Naive thymus-derived CD8-positive, alpha-beta T cell (primary cell): Measurements from ENCODE around the gene PMPCA. TPM values are rescaled to one million over a fixed set of nuclear protein-coding genes. Genes with fewer than 3 reads are reported as not detected.

ENCODE experiments used
- ATAC-seq, 2 donors: fragments of 150-1000 bp; cut with Tn5 transposase in 1 of 2; sonication (Bioruptor Pico), chemical (Tn5 transposase) in 1 of 2; 1 replicate in 1 of 2; 2 replicates in 1 of 2; pipeline ENCODE4 v1.10.0; 2021; ENCODE audit warnings: mild to moderate bottlenecking in 2 of 2, moderate library complexity in 2 of 2
- POLR2A ChIA-PET: fragments of 350-600 bp; sonication (Branson Sonifier 250); formaldehyde crosslinking; loops from one replicate; lab custom pipeline; 2021; ENCODE audit warnings: antibody characterized with exemption; lab: Charles Lee
- DNase-seq, 10 donors: peaks; one replicate each; pipeline versions ENCODE4 v3.0.0 to v3.0.0-alpha.2; 2020 to 2022
- H3K27ac Mint-ChIP-seq, 10 donors: one replicate each; pipeline ENCODE4 v1.8.0; 2020 to 2022; ENCODE audit warnings: mild to moderate bottlenecking in 10 of 10, mixed read lengths in 10 of 10, moderate library complexity in 4 of 10, inconsistent platforms in 1 of 10
- H3K27me3 Mint-ChIP-seq, 5 donors: one replicate each; pipeline ENCODE4 v1.8.0; 2021 to 2022; ENCODE audit warnings: mixed read lengths in 5 of 5
- H3K36me3 Mint-ChIP-seq, 3 donors: one replicate each; pipeline ENCODE4 v1.8.0; 2020 to 2022; ENCODE audit warnings: mixed read lengths in 3 of 3, mild to moderate bottlenecking in 2 of 3, inconsistent platforms in 1 of 3
- H3K4me1 Mint-ChIP-seq, 4 donors: one replicate each; pipeline ENCODE4 v1.8.0; 2021 to 2022; ENCODE audit warnings: mixed read lengths in 4 of 4
- H3K4me3 Mint-ChIP-seq, 10 donors: one replicate each; pipeline ENCODE4 v1.8.0; 2020 to 2022; ENCODE audit warnings: mild to moderate bottlenecking in 10 of 10, mixed read lengths in 10 of 10, moderate library complexity in 6 of 10, inconsistent platforms in 1 of 10
- H3K9me3 Mint-ChIP-seq, 9 donors: one replicate each; pipeline ENCODE4 v1.8.0; 2020 to 2022; ENCODE audit warnings: mixed read lengths in 9 of 9, mild to moderate bottlenecking in 3 of 9, inconsistent platforms in 1 of 9, moderate library complexity in 1 of 9
- polyA plus RNA-seq, 3 donors: library from polyadenylated mRNA; unstranded; fragments of 300-500 nt; fragmentation: Illumina TruSeq; gene quantifications; one replicate each; pipeline ENCODE4 v1.2.3, GENCODE V29; 2021
- total RNA-seq, 8 experiments: library from RNA in 2 of 8; stranded (reverse) in 2 of 8; gene quantifications; one replicate each; pipeline ENCODE4 v1.2.3 and lab custom pipeline; 2021 to 2026

Gene PMPCA
- total RNA-seq (10 to 100 TPM; 67.8 to 73.2 TPM), polyA plus RNA-seq (10 to 100 TPM; 37.0 to 47.0 (median 42.1) TPM), total RNA-seq (lab: John Stamatoyannopoulos, UW) (62.0 to 148 (median 84.1) reads per million in 6 experiments)

GRCh38 chr9:136410500-136411287 lies at the start of gene PMPCA, which contains the start of gene ENTR1:
Gene PMPCA, plus strand, starts transcription at chr9:136410658. Its CDS starts 11 bp downstream, at chr9:136410669.
Gene ENTR1, minus strand, starts transcription at chr9:136410614. Its CDS starts 217 bp downstream, at chr9:136410397.
- peak within 1 kb of the TSS; percentile 86 to 92 (median 89) for H3K4me3 Mint-ChIP-seq
- DNase-seq: peak; percentile 91 to 97 (median 94)
- peak within 1 kb of the TSS; percentile 83 to 96 (median 94) for H3K27ac Mint-ChIP-seq
- peak; percentile 83 to 92 for ATAC-seq
- no peaks in the 10 kb centered on the region for H3K9me3 Mint-ChIP-seq
- H3K36me3 Mint-ChIP-seq: peaks cover 0 to 57% (median 2%) of the 10 kb centered on the region in 3 donors
- POLR2A ChIA-PET: interaction anchor here (1.0 to 3.2 kb wide), 7 partner anchors 10 to 830 kb away, joined by 3 to 25 read pairs (median 5); partner anchors contain the start of genes DNLZ, SNAPC4 and TUBB4B
- no peaks in the 10 kb centered on the region for H3K27me3 Mint-ChIP-seq
- H3K4me1 Mint-ChIP-seq: peaks cover 16 to 60% (median 40%) of the 10 kb centered on the region in 4 donors

- no peak for DNase-seq
- peaks cover 0 to 6% (median 3%) of the 10 kb centered on the region in 4 donors for H3K4me1 Mint-ChIP-seq
- H3K36me3 Mint-ChIP-seq: peaks cover 0 to 2% (median 0%) of the 10 kb centered on the region in 3 donors
- no peaks in the 10 kb centered on the region for H3K9me3 Mint-ChIP-seq
- POLR2A ChIA-PET: no interaction called here
- H3K27me3 Mint-ChIP-seq: no peaks in the 10 kb centered on the region
- no peak overlapping the region for H3K27ac Mint-ChIP-seq
- peak overlapping the region in 1 of 10 donors; percentile 30 for H3K4me3 Mint-ChIP-seq
- ATAC-seq: no peak
Measured at GRCh38 chr9:136361047-136361753, 49.3 kb upstream of the PMPCA start.

- Mint-ChIP-seq H3K4me1 (peaks cover 0 to 6% (median 3%) of the 10 kb centered on the region in 4 donors), H3K4me3 (peak overlapping the region in 3 of 10 donors; percentile 30 to 81 (median 70)), H3K9me3 (no peaks in the 10 kb centered on the region), H3K36me3 (peaks cover 0 to 2% (median 0%) of the 10 kb centered on the region in 3 donors), H3K27me3 (no peaks in the 10 kb centered on the region), H3K27ac (peak overlapping the region in 5 of 10 donors; percentile 31 to 90 (median 37))
- POLR2A ChIA-PET: interaction anchor here (0.6 kb wide), 1 partner anchor 60 kb away, joined by 4 read pairs; no protein-coding TSS in a partner anchor
- ATAC-seq: no peak
- no peak for DNase-seq
Measured at GRCh38 chr9:136361754-136362449, 48.6 kb upstream of the PMPCA start.

- POLR2A ChIA-PET: interaction anchor here (0.6 to 2.5 kb wide), 15 partner anchors 17 to 857 kb away, joined by 3 to 34 read pairs (median 4); partner anchors contain the start of genes ENTR1, PMPCA, SNAPC4 and TMEM141
- Mint-ChIP-seq H3K4me3 (peak overlapping the region; percentile 9 to 90 (median 80)), H3K9me3 (no peaks in the 10 kb centered on the region), H3K27me3 (no peaks in the 10 kb centered on the region), H3K27ac (peak overlapping the region in 5 of 10 donors; percentile 31 to 90 (median 51)), H3K36me3 (peaks cover 0 to 2% (median 0%) of the 10 kb centered on the region in 3 donors), H3K4me1 (peaks cover 0 to 6% (median 3%) of the 10 kb centered on the region in 4 donors)
- ATAC-seq (no peak), DNase-seq (no peak)
Measured at GRCh38 chr9:136362450-136362784, 48.0 kb upstream of the PMPCA start.

- ATAC-seq: peak; percentile 81
- Mint-ChIP-seq H3K4me1 (peaks cover 0 to 6% (median 3%) of the 10 kb centered on the region in 4 donors), H3K4me3 (peak within 1 kb of the TSS; percentile 70 to 90 (median 81)), H3K36me3 (peaks cover 0 to 2% (median 0%) of the 10 kb centered on the region in 3 donors), H3K27me3 (no peaks in the 10 kb centered on the region), H3K9me3 (no peaks in the 10 kb centered on the region), H3K27ac (peak within 1 kb of the TSS in 9 of 10 donors; percentile 40 to 93 (median 88))
- POLR2A ChIA-PET: interaction anchor here (0.6 to 2.5 kb wide), 21 partner anchors 9 to 856 kb away, joined by 3 to 34 read pairs (median 4); partner anchors contain the start of genes ENTR1, PMPCA, SNAPC4 and TMEM141
- peak; percentile 76 to 94 (median 88) for DNase-seq
Measured at GRCh38 chr9:136363106-136363948, 47.1 kb upstream of the PMPCA start, which contains the start of gene DNLZ. Gene DNLZ, minus strand, starts transcription at chr9:136363744. Its CDS starts 30 bp downstream, at chr9:136363714.

- ATAC-seq (no peak), DNase-seq (no peak)
- Mint-ChIP-seq H3K27ac (peak overlapping the region in 2 of 10 donors; percentile 40 to 80), H3K36me3 (peaks cover 0 to 2% (median 0%) of the 10 kb centered on the region in 3 donors), H3K4me3 (peak overlapping the region in 9 of 10 donors; percentile 14 to 70 (median 48)), H3K9me3 (no peaks in the 10 kb centered on the region), H3K4me1 (peaks cover 0 to 6% (median 3%) of the 10 kb centered on the region in 4 donors), H3K27me3 (no peaks in the 10 kb centered on the region)
- POLR2A ChIA-PET: interaction anchor here (0.6 to 2.5 kb wide), 13 partner anchors 8 to 364 kb away, joined by 3 to 34 read pairs (median 6); partner anchors contain the start of genes ENTR1, PMPCA and SNAPC4
Measured at GRCh38 chr9:136363949-136364748, 46.3 kb upstream of the PMPCA start.

GRCh38 chr9:136364942-136365774 lies 45.3 kb upstream of the PMPCA start:
- Mint-ChIP-seq H3K4me3 (peak overlapping the region in 3 of 10 donors; percentile 8 to 54 (median 48)), H3K4me1 (peaks cover 0 to 6% (median 3%) of the 10 kb centered on the region in 4 donors), H3K36me3 (peaks cover 0 to 2% (median 0%) of the 10 kb centered on the region in 3 donors), H3K9me3 (no peaks in the 10 kb centered on the region), H3K27ac (peak overlapping the region in 1 of 10 donors; percentile 40), H3K27me3 (no peaks in the 10 kb centered on the region)
- POLR2A ChIA-PET: interaction anchor here (1.4 to 2.5 kb wide), 2 partner anchors 9 to 36 kb away, joined by 3 to 34 read pairs; partner anchors contain the start of genes CARD9 and SNAPC4
- ATAC-seq (no peak), DNase-seq (no peak)

GRCh38 chr9:136365775-136366222 lies 44.7 kb upstream of the PMPCA start:
- H3K27ac Mint-ChIP-seq: peak overlapping the region in 1 of 10 donors; percentile 56
- H3K9me3 Mint-ChIP-seq: no peaks in the 10 kb centered on the region
- H3K36me3 Mint-ChIP-seq: peaks cover 0 to 2% (median 0%) of the 10 kb centered on the region in 3 donors
- POLR2A ChIA-PET: interaction anchor here (1.4 kb wide), 1 partner anchor 8 kb away, joined by 3 read pairs; the partner anchor contains the start of gene CARD9
- H3K27me3 Mint-ChIP-seq: no peaks in the 10 kb centered on the region
- H3K4me3 Mint-ChIP-seq: peak overlapping the region in 1 of 10 donors; percentile 58
- DNase-seq (no peak), ATAC-seq (no peak)
- peaks cover 0 to 6% (median 3%) of the 10 kb centered on the region in 4 donors for H3K4me1 Mint-ChIP-seq

GRCh38 chr9:136366826-136367225 lies 43.6 kb upstream of the PMPCA start:
- Mint-ChIP-seq H3K4me1 (peaks cover 0 to 6% (median 3%) of the 10 kb centered on the region in 4 donors), H3K36me3 (peaks cover 0 to 2% (median 0%) of the 10 kb centered on the region in 3 donors), H3K9me3 (no peaks in the 10 kb centered on the region), H3K4me3 (no peak overlapping the region), H3K27ac (peak overlapping the region in 1 of 10 donors; percentile 19), H3K27me3 (no peaks in the 10 kb centered on the region)
- DNase-seq: no peak
- POLR2A ChIA-PET: no interaction called here
- ATAC-seq: no peak
